ENCODE data around the gene TBXAS1. TPM values are rescaled to one million over a fixed set of nuclear protein-coding genes. Genes with fewer than 3 reads are reported as not detected.

TBXAS1 gene
- total RNA-seq, 1 experiment from 2014 or later, result 13.0 TPM

DNA sequence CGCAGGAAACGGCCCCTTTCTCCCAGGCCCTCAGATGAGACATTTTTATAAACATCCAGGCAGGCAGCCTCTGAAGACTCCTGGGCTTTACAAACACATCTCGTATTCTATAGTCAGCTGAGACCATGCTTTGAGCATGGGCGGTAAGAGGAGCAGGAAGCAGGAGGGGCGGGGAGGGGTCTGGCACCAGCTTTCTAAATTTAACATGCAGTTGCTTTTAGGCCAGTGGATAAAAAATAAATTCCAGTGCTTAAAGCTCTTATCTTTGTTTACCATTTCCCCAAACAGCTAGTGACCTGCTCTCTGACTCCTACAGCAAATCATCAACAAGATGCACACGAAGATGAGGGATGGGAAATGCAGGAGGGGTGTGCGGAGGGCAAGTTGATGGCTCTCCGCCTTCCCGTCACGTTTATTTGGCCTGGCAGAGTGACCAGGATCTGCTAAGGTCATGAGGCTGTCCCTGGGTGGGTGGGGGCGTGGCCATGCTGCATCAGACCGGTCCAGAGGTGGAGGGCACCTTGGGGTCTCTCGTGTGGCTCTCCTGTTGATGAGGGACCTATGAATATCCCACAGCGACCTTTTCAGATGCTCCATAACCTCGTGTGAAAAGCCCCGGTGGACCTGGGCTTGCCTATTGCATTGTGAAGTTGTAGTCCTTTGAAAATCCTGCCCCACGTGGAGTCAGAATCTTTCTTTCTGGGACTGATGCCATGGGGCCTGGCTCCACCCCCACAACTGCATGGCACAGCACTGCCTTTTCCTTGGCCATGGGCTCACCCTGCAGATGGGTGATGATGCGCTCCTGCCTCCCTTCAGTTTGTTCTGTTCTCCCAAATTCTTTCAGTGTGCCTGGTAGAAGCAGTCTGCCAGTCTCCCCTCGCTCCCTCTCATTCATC, 166.2 kb downstream of the TBXAS1 start:
- peak; percentile 19 for DNase-seq (ENCODE audit: low read depth)

GRCh38 chr7:139998572-139998971, 169.5 kb downstream of the TBXAS1 start:
- DNase-seq (ENCODE audit: low read depth), result no peak

DNA sequence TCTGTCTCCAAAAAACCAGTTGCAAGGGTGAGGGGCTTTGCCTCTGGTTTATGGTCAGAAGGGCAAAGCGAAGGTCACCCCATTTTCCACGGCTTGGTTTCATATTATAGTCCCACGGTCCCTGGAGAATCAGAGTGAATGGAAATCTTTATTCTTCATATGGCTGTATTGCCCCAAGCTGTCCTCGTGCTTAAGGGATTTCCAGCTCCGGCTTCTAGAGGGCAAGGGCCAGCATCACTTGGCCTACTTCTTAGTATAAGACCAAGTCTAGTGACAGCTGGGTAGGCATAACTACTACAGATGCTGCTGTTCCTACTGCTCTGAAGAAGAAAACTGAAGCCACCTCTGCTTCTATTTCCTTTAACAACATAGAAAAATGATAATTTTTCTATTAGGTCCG, 170.5 kb downstream of the TBXAS1 start:
- no peak for DNase-seq (ENCODE audit: low read depth)

DNA sequence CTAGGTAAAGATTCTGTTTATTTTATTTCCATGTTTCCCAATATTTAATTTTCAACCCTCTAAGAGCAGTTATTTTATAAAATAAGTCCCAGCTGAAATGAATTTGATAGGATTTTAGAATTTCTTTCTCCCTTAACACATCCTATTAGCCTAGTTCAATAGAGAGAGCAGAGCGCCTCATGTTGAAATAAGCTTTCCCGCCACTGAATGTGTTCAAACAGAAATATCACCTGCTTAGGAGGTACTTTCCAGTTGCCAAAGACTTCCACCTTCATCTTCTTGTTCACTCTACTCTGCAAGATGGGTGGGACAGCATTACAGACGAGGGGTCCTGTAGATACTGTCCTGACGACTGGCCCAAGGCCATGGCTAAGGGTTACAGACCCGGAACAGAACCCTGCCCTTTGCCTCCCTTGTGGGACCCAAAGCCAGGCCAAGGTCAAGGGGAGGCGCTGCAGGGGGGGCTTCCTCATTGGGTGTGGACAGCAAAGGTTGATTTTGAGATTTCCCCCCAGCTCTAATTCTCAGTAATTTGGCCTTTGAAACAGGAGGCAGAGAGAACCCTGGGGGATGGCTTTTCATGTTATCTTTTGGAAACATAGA, 171.7 kb downstream of the TBXAS1 start:
- DNase-seq (ENCODE audit: low read depth), result no peak

GRCh38 chr7:140003913-140004382, 174.9 kb downstream of the TBXAS1 start:
- peak; percentile 59 for DNase-seq (ENCODE audit: low read depth)

GRCh38 chr7:140004672-140005071, 175.6 kb downstream of the TBXAS1 start:
- DNase-seq (ENCODE audit: low read depth), result no peak

DNA sequence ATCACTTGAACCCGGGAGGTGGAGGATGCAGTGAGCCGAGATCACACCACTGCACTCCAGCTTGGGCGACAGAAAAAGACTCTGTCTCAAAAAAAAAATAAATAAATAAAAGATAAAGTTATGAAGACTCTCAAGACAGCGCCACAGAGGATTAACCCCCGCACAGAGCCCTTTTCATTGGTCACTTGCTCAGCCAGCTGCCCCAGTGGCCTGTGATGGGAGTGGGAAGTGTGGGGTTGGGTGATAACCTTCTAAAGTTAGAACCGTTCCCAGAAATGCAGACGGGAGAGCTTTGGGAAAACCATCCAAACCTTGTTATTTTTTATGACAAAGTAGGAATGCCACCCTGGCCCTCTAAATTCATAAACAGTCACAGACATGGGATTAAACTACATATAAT, 176.3 kb downstream of the TBXAS1 start:
- no peak for DNase-seq (ENCODE audit: low read depth)

- peak; percentile 29 for DNase-seq (ENCODE audit: low read depth)
These were observed 176.9 kb downstream of the TBXAS1 start for GRCh38 chr7:140005754-140006503.

- DNase-seq (ENCODE audit: low read depth), result no peak
These were observed 177.5 kb downstream of the TBXAS1 start for GRCh38 chr7:140006600-140006999.

DNA sequence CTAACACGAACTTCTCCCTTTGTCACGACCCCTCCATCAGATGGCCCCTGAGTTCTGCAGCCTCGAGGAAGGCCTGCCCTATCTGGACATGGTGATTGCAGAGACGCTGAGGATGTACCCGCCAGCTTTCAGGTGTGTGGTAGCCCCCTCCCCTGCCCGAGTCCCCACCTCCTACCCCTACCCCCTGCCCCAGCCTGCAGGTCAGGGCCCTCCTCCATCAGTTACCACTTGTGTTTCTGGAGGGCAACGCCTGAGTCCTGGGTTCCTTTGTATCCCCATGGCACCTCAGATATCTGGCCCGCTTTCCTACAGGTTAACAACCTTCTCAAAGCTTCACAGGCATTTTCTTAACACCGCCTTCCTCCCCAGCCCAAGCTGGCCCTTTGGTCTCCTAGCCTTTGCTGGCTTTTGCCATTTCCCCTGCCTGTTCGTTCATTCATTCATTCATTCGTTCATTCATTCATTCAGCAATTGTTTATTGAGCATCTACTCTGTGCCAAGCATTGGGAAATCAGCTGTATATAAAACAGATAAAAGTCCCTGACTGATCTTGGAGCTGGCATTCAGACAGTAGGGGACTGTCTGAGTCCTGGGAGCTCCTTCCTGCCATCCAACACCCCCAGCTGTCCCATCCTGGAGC, 178.1 kb downstream of the TBXAS1 start:
- DNase-seq (ENCODE audit: low read depth), result no peak

DNA sequence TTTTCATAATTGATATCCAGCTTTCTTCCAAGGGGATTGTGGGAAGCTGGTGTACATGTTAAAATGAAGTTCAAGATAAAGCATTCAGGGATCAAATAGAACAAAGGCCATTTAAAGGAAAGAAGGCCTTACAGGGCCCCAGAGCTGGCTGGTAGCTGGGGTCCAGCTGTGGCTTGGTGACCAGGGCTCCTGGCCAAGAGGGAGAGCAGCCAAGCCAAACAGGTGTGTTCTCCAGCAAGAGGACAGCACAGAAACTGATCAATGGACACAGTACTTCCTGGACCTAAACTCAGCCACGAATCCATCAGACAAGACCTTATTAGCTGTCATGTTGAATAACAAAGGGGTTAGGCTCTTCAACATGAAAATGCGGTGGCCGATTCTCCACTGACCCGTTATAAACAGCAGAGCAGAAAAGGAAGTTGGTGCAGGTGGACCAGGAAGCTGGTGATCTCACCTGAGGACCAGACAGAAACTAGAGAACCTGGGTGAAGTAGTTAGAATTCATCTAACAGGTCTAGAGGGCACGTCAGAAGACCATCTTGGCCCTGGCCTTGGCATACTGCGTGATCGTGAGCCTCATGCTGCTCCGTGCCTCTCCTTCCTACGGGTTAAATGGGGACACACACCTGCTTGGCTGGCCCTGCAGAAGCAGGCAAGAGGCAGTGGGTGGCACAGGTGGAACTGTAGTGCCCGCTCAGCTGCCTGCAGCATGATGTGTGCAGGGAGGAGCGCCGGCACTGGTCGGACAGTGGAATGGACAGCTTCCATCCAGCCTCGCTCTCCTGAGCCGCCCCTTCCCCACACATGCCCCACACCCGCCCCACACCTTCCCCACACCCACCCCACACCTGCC, 179.9 kb downstream of the TBXAS1 start:
- no peak for DNase-seq (ENCODE audit: low read depth)

- DNase-seq (ENCODE audit: low read depth), result no peak
These were observed 180.7 kb downstream of the TBXAS1 start for GRCh38 chr7:140009735-140010134.

GRCh38 chr7:140010194-140010895, 181.3 kb downstream of the TBXAS1 start:
- DNase-seq (ENCODE audit: low read depth), result no peak

GRCh38 chr7:140013676-140014075, 184.6 kb downstream of the TBXAS1 start:
- no peak for DNase-seq (ENCODE audit: low read depth)

DNA sequence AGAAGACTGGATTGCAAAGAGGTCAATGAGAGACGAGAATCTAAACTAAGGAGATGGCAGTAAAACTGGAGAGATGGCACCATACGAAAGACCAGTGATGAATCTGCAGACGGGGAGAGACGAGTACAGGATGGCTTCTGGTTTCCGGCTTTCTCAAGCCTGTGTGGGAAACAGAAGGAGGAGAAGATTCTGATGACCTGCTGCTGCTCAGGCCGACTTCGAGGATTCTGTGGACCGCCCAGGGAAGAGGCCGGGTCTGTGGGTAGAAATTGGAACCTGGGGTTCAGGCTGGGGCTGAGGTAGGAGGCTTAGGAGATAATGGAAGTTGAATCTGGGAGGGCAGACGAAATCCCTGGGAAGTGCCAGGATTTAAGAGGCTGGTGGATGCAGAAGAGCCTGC, 185.1 kb downstream of the TBXAS1 start:
- DNase-seq (ENCODE audit: low read depth), result no peak

DNA sequence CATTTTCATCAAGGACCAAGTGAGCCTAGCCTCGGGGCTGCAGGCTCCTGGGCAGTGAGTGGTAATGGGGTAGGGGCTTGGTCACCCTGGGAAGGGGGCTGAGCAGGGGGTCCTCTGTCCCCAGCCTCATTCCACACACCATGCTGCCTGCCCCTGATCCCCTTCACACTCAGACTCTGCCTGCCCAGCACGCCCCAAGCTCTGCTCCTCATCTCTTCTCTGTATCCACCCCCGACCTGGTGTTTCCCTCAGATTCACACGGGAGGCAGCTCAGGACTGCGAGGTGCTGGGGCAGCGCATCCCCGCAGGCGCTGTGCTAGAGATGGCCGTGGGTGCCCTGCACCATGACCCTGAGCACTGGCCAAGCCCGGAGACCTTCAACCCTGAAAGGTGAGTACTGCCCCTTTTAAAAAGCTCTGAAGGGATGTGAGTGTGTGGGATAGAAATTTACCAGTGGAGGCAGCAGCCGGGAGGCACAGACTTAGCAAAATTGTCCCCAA, 186.5 kb downstream of the TBXAS1 start:
- no peak for DNase-seq (ENCODE audit: low read depth)

DNA sequence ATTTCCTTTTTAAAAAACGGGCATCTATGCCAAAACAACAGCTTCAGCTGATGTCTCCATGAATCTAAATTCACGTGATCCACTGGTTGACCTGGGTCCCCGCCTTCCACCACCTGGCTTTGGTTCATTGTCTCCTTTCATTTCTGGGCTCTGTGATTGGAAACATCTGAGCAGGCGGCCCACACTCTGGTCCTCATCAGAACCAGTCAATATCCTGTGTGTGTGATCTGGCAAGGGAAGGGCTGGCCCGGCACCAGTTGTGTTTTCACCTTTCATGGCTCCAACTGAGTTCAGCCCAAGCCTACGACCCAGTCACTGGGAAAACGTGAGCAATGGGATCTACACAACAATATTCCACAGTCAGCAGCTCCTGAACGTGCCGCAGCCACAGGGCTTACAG, 187.5 kb downstream of the TBXAS1 start:
- DNase-seq (ENCODE audit: low read depth), result no peak

DNA sequence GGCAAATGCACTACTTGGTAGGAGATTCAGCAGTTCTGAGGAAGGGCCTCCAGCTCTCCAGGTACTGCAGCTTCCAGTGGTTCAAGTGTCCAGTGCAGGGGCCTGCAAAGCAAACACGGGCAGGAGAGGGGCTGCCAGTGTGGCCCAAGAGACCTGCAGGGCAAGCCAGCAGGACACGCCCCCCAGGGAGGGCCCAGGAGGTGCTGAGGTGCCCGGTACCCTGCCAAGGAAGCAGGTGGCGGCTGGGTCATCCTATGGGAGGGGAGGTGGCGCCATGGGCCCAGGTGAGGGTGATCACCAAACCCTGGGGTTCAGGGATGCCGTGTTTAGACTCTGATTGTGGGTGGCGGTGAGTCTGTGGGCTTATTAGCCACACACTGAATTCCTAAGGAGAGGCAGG, 188.0 kb downstream of the TBXAS1 start:
- DNase-seq (ENCODE audit: low read depth), result no peak

DNA sequence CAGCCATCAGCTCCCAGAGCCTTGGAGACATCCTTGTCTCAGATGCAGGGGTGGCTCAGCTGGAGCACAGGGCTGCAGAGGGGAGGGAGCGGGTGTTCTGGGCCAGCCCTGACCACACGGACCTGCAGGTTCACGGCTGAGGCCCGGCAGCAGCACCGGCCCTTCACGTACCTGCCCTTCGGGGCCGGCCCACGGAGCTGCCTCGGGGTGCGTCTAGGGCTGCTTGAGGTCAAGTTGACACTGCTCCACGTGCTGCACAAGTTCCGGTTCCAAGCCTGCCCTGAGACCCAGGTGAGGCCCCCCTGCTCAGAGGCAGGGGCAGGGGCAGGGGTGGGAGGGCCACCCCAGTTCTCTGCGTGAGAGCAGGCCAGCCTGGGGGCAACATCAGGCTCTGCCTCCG, 188.5 kb downstream of the TBXAS1 start:
- DNase-seq (ENCODE audit: low read depth), result no peak
